Stimulated activated naive CD8-positive, alpha-beta T cell treated with anti-CD3 and anti-CD28 coated beads, Interleukin-15, Interleukin-2, amounts not matched to agents 100 ng/mL and 50 ng/mL, for 24 hours (primary cell): ENCODE data around the gene CCNB2.
"Not testable (repeated sequence)": the region's sequence is repeated elsewhere in the genome, so short reads cannot be mapped to it uniquely, and the experiment has no call there.

Source experiments
- H3K27ac Mint-ChIP-seq: one replicate; pipeline ENCODE4 v1.8.0; 2021; ENCODE audit warnings: mild to moderate bottlenecking, mixed read lengths
- H3K27me3 Mint-ChIP-seq: one replicate; pipeline ENCODE4 v1.8.0; 2021; ENCODE audit warnings: mixed read lengths
- H3K36me3 Mint-ChIP-seq: one replicate; pipeline ENCODE4 v1.8.0; 2021; ENCODE audit warnings: low read depth, mixed read lengths
- H3K4me1 Mint-ChIP-seq: one replicate; pipeline ENCODE4 v1.8.0; 2021; ENCODE audit warnings: low read depth, mixed read lengths
- H3K4me3 Mint-ChIP-seq: one replicate; pipeline ENCODE4 v1.8.0; 2021; ENCODE audit warnings: mild to moderate bottlenecking, mixed read lengths
- H3K9me3 Mint-ChIP-seq: one replicate; pipeline ENCODE4 v1.8.0; 2021; ENCODE audit warnings: mixed read lengths

CCNB2 gene

DNA sequence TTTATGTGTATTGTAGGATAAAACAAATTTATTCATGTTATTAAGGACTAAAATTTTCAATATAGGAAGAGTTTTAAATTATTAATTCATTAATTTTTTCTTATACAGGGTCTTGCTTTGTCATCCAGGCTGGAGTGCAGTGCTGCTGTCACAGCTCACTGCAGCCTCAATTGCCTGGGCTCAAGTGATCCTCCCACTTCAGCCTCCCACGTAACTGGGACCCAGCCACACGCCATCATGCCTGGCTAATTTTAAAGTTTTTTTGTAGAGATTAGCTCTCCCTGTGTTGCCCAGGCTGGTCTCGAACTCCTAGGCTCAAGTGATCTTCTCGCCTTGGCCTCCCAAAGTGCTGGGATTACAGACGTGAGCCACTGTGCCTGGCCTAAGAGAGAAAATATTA is 14.7 kb downstream of the CCNB2 start:
- Mint-ChIP-seq H3K4me1 (no peaks in the 10 kb centered on the region), H3K27ac (no peak overlapping the region), H3K27me3 (no peaks in the 10 kb centered on the region), H3K36me3 (peaks cover 58% of the 10 kb centered on the region), H3K9me3 (no peaks in the 10 kb centered on the region), H3K4me3 (no peak overlapping the region)

DNA sequence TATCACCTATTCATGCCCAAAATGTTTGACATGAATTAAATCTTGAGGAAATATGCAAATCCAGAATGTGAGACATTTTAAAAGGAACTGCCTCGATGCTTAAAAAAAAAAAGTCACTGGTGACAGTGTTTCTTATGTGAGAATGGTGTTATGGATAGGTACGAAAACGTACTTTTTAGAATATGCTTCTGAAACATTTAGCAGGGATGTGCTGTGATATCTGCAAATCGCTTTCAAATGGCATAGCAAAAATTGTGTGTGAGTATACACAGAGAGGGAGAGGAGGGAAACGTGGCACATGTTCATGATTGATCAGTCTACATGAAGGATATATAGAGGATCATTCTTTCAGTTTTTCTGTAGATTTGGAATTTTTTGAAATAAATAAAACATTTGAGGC is 16.0 kb downstream of the CCNB2 start:
- Mint-ChIP-seq H3K27me3 (no peaks in the 10 kb centered on the region), H3K27ac (no peak overlapping the region), H3K4me3 (no peak overlapping the region), H3K9me3 (no peaks in the 10 kb centered on the region), H3K36me3 (peaks cover 55% of the 10 kb centered on the region), H3K4me1 (no peaks in the 10 kb centered on the region)

DNA sequence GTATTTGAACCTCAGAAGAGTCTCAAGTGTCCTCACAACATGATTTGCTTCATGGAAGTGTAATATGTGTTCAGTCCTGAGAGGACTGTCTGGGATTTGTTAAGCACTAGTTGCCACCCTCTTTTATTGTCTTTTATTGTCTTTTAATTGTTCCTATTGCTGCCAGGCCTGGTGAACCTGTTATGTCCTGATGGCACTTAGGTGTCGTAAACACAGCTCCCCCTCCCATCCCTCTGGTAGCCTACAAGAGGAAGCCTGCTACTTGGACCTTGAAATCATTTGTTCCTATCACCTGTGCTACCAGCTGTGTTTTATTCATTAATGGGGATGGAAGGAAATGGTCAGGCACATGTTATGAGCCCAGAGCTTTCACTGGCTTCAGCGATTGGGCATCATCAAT is 19.3 kb downstream of the CCNB2 start:
- no peak overlapping the region for H3K27ac Mint-ChIP-seq
- H3K27me3 Mint-ChIP-seq = no peaks in the 10 kb centered on the region
- peaks cover 45% of the 10 kb centered on the region for H3K36me3 Mint-ChIP-seq
- peaks cover 4% of the 10 kb centered on the region for H3K4me1 Mint-ChIP-seq
- H3K9me3 Mint-ChIP-seq = no peaks in the 10 kb centered on the region
- H3K4me3 Mint-ChIP-seq = no peak overlapping the region

- H3K27me3 Mint-ChIP-seq, H3K4me3 Mint-ChIP-seq, H3K27ac Mint-ChIP-seq, H3K4me1 Mint-ChIP-seq, H3K9me3 Mint-ChIP-seq: not testable (repeated sequence)
- peaks cover 53% of the 10 kb centered on the region for H3K36me3 Mint-ChIP-seq
Measured at GRCh38 chr15:59125683-59126082, 20.7 kb downstream of the CCNB2 start.

GRCh38 chr15:59127255-59127654 is 22.3 kb downstream of the CCNB2 start:
- H3K27ac Mint-ChIP-seq, H3K4me3 Mint-ChIP-seq, H3K4me1 Mint-ChIP-seq, H3K27me3 Mint-ChIP-seq, H3K9me3 Mint-ChIP-seq: not testable (repeated sequence)
- peaks cover 59% of the 10 kb centered on the region for H3K36me3 Mint-ChIP-seq

DNA sequence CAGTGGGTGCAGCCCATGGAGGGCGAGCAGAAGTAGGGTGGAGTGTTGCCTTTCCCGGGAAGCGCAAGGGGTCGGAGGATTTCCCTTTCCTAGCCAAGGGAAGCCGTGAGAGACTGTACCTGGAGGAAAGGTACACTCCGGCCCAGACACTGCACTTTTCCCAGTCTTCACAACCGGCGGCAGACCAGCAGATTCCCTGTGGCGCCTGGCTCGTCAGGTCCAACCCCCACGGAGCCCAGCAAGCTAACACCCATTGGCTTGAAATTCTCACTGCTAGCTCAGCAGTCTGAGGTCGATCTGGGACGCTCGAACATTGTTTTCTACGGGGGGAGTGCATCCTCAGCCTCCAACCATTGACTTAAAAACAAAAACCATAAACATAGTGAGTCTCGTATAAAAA is 26.5 kb downstream of the CCNB2 start:
- Mint-ChIP-seq H3K9me3 (peaks cover 6% of the 10 kb centered on the region), H3K36me3 (peaks cover 50% of the 10 kb centered on the region), H3K27ac (no peak overlapping the region), H3K4me1 (peaks cover 4% of the 10 kb centered on the region), H3K27me3 (no peaks in the 10 kb centered on the region), H3K4me3 (no peak overlapping the region)

- H3K4me1 Mint-ChIP-seq = peaks cover 4% of the 10 kb centered on the region
- H3K27ac Mint-ChIP-seq = no peak overlapping the region
- H3K9me3 Mint-ChIP-seq = peaks cover 6% of the 10 kb centered on the region
- no peaks in the 10 kb centered on the region for H3K27me3 Mint-ChIP-seq
- H3K4me3 Mint-ChIP-seq = no peak overlapping the region
- peaks cover 47% of the 10 kb centered on the region for H3K36me3 Mint-ChIP-seq
Measured at GRCh38 chr15:59131969-59132562, 27.1 kb downstream of the CCNB2 start.

DNA sequence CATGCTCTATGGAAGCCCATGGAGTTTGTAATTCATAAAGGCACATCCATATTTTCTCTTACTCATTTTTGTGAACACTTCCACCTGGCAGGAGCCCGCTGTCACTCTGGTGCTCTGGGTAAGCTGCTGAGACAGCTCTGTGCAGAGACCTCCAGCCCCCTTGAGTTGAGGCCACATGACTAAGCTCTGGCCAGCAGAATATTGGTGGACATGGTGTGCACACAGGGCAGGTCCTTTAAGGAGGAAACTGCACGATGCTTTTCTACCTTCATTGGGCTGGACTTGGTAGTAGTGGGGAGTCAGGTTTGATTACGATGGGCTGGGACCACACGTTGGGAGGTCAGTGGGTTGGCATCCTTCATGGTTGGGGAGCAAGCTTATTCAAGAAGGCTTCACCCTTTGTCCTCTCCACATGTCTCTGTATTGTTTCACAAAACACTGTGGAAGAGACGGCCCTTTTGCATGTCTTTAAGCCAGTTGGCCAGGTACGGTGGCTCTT is 29.0 kb downstream of the CCNB2 start:
- peaks cover 51% of the 10 kb centered on the region for H3K36me3 Mint-ChIP-seq

DNA sequence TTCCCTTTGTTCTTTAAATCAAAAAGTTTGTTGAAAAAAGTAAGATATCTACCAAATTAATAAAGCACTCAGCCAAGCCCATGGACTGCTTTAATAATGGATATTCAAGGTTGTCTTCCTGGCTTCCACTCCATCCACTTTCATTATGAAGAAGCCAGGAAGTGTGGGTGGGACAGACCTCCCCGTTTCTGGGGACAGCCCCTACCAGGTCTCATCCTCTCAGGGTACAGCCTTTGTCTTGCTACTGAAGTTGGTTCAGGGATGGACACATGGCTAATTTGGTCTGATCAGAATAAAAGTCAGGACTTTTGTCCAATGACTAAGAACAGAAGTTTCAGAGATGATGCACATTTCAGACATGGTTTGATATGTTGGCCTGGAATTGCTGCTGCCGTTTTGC is 32.6 kb downstream of the CCNB2 start:
- Mint-ChIP-seq H3K27me3 (no peaks in the 10 kb centered on the region), H3K4me1 (peaks cover 19% of the 10 kb centered on the region), H3K36me3 (peaks cover 25% of the 10 kb centered on the region), H3K9me3 (no peaks in the 10 kb centered on the region), H3K27ac (peak overlapping the region; percentile 65), H3K4me3 (no peak overlapping the region)

More for the DNA sequence above, 29.0 kb downstream of the CCNB2 start:
- no peaks in the 10 kb centered on the region for H3K27me3 Mint-ChIP-seq
- H3K4me1 Mint-ChIP-seq = peaks cover 19% of the 10 kb centered on the region
- H3K4me3 Mint-ChIP-seq = no peak overlapping the region
- H3K27ac Mint-ChIP-seq = no peak overlapping the region
- peaks cover 6% of the 10 kb centered on the region for H3K9me3 Mint-ChIP-seq

- H3K9me3 Mint-ChIP-seq = no peaks in the 10 kb centered on the region
- H3K27ac Mint-ChIP-seq = no peak overlapping the region
- H3K4me3 Mint-ChIP-seq = no peak overlapping the region
- no peaks in the 10 kb centered on the region for H3K27me3 Mint-ChIP-seq
- peaks cover 19% of the 10 kb centered on the region for H3K4me1 Mint-ChIP-seq
- peaks cover 25% of the 10 kb centered on the region for H3K36me3 Mint-ChIP-seq
Measured at GRCh38 chr15:59138243-59138642, 33.3 kb downstream of the CCNB2 start.

DNA sequence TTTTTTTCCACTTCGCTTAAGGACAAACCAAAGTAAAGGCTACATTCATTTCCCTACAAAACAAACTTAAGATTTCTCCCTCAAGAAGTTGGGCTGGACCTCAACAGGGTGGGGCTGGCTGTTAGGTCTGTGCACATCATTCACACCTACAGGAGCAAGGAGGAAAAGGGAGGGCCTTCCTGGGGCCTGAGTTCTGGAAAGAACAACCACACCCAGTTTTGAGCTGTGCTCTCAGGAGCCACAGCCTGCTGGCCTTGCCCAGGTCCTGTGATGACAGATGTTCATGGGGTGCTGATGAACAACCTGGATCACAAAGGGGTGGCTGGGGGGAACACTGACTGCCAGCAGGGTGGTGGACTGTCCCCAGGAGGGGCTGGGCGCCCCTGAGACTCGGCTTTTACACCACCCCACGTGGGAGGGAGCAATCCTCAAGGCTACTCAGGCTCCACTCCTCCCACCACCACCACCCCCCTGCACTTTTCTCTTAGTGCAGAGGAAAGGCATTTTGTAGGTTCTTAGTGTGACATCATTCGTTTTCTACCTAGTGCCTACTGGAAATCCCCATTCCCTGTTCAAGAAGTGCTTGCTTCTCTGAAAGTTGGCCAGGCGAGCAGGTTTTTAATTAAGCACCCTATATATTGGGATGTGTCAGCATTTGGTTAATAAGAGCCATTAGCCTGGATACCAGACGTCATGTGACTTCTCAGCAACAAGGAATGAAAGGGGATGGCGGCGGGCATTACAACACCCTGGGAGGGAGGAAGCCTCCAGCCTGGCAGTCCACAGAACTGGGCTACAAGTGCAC is 35.7 kb downstream of the CCNB2 start:
- Mint-ChIP-seq H3K4me1 (peaks cover 19% of the 10 kb centered on the region), H3K9me3 (no peaks in the 10 kb centered on the region), H3K36me3 (peaks cover 17% of the 10 kb centered on the region), H3K4me3 (no peak overlapping the region), H3K27ac (no peak overlapping the region), H3K27me3 (no peaks in the 10 kb centered on the region)

DNA sequence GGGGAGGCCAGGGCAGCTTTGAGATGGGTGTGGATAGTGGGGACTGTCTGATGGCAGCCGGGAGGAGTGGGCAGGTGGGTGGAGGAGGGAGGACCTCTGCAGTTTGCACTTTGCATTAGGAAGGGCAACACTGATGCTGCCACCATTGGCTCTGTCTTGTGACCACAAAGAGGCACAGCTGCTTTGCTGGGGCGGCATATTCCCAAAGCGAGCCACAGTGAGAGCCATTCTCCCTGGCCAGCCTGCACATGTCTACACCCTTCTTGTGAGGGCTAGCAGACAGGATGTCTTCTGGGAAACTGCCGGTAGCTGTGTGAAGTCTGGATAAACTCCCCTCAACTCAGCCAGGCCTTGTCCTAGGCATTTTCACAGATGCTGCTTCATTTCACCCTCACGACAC is 38.3 kb downstream of the CCNB2 start:
- Mint-ChIP-seq H3K36me3 (peaks cover 4% of the 10 kb centered on the region), H3K4me1 (peaks cover 6% of the 10 kb centered on the region), H3K9me3 (no peaks in the 10 kb centered on the region), H3K27ac (no peak overlapping the region), H3K4me3 (no peak overlapping the region), H3K27me3 (no peaks in the 10 kb centered on the region)

GRCh38 chr15:59144594-59144993 is 39.6 kb downstream of the CCNB2 start:
- not testable (repeated sequence) for H3K36me3 Mint-ChIP-seq, H3K9me3 Mint-ChIP-seq, H3K4me1 Mint-ChIP-seq, H3K27me3 Mint-ChIP-seq, H3K27ac Mint-ChIP-seq, H3K4me3 Mint-ChIP-seq

DNA sequence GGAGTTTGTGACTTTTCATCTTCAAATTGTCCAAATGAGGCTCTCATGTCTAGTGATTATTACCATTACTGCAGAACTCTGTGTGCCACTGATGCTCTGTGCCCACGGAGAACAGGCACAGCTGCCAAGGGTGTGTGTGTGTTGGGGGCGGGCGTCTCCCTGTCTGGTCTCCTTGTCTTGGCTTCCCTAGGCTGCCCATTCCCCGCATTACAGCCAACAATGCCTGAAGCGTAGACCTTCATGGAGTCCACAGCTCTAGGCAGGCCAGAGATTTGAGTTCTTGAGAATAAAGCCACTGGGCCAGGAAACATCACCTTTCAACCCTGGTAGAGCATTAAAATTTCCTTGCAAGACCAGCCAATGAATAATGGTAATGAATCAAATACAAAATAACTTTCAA is 42.7 kb downstream of the CCNB2 start:
- Mint-ChIP-seq H3K4me3 (no peak overlapping the region), H3K27me3 (no peaks in the 10 kb centered on the region), H3K9me3 (no peaks in the 10 kb centered on the region), H3K4me1 (no peaks in the 10 kb centered on the region), H3K27ac (no peak overlapping the region), H3K36me3 (peaks cover 3% of the 10 kb centered on the region)

- no peaks in the 10 kb centered on the region for H3K27me3 Mint-ChIP-seq
- H3K4me3 Mint-ChIP-seq = no peak overlapping the region
- no peaks in the 10 kb centered on the region for H3K9me3 Mint-ChIP-seq
- H3K4me1 Mint-ChIP-seq = no peaks in the 10 kb centered on the region
- peaks cover 3% of the 10 kb centered on the region for H3K36me3 Mint-ChIP-seq
- no peak overlapping the region for H3K27ac Mint-ChIP-seq
Measured at GRCh38 chr15:59148153-59148833, 43.3 kb downstream of the CCNB2 start.
